Stomach (tissue), 19 donors: ENCODE data around the gene TSTD2. TPM values are rescaled to one million over a fixed set of nuclear protein-coding genes. Genes with fewer than 3 reads are reported as not detected.

Experiments
- DNase-seq, 2 donors: peaks; one replicate each; pipeline versions ENCODE4 v3.0.0 to v3.0.0-alpha.2; 2013 to 2019
- H3K27ac ChIP-seq, 5 donors: fragments of 200-600 bp in 4 of 5; sonication (generic) in 4 of 5; one replicate each; pipeline ENCODE4 v1.5.1; 2013 to 2019; ENCODE audit warnings: mild to moderate bottlenecking in 1 of 5, moderate library complexity in 1 of 5
- H3K27me3 ChIP-seq, 3 donors: fragments of 200-600 bp; sonication (generic); one replicate each; pipeline ENCODE4 v1.5.1; 2017 to 2019; ENCODE audit warnings: mixed run types in 1 of 3
- H3K36me3 ChIP-seq, 4 donors: fragments of 200-600 bp; sonication (generic); 1 replicate in 3 of 4; 2 replicates in 1 of 4; pipeline ENCODE4 v1.5.1; 2016 to 2019
- H3K4me1 ChIP-seq, 4 donors: fragments of 200-600 bp; sonication (generic); one replicate each; pipeline ENCODE4 v1.5.1; 2016 to 2019
- H3K4me3 ChIP-seq, 4 donors: fragments of 200-600 bp; sonication (generic) in 3 of 4; one replicate each; pipeline ENCODE4 v1.5.1; 2016 to 2019; ENCODE audit warnings: mild to moderate bottlenecking in 1 of 4
- H3K9me3 ChIP-seq, 4 donors: fragments of 200-600 bp; sonication (generic); one replicate each; pipeline ENCODE4 v1.5.1; 2016 to 2019
- CTCF ChIP-seq, 7 experiments: fragments of 450-650 bp in 4 of 7; fragments of 200-600 bp in 3 of 7; sonication (generic) in 3 of 7; IDR thresholded peaks; one replicate each; pipeline ENCODE4 v1.5.1; 2016 to 2019; ENCODE audit warnings: antibody characterized with exemption in 7 of 7, control low read depth in 2 of 7, mild to moderate bottlenecking in 1 of 7
- EP300 ChIP-seq: sonication (generic); formaldehyde crosslinking; IDR thresholded peaks from one replicate; pipeline ENCODE4 v1.6.1; 2017; ENCODE audit warnings: antibody characterized with exemption
- POLR2A ChIP-seq, 4 donors: fragments of 450-650 bp; IDR thresholded peaks; one replicate each; pipeline ENCODE4 v1.6.1; 2016; ENCODE audit warnings: antibody characterized with exemption in 4 of 4, control low read depth in 2 of 4, mild to moderate bottlenecking in 1 of 4, moderate library complexity in 1 of 4
- POLR2AphosphoS5 ChIP-seq, 3 donors: sonication (generic); formaldehyde crosslinking; IDR thresholded peaks; one replicate each; pipeline ENCODE4 v1.6.1; 2016; ENCODE audit warnings: antibody characterized with exemption in 3 of 3
- WGBS, 5 donors: extraction: QIAGEN DNeasy Blood & Tissue Kit in 3 of 5; methylation state at CpG; one replicate each; pipeline versions ENCODE4 v1.1.5 to v1.1.7; 2013 to 2018; 5-methylcytosine and 5-hydroxymethylcytosine counted together
- intact Hi-C: fragments of 100-400 bp; cut with DNase I; formaldehyde crosslinking; loops from one replicate; pipeline ENCODE4 v1.15.1; 2023; ENCODE audit warnings: low total_unique reads
- long read RNA-seq, 10 donors: transcript quantifications; one replicate each; lab custom pipeline, GENCODE V29; 2026
- polyA plus RNA-seq, 3 donors: library from polyadenylated mRNA; stranded (reverse); fragments of 200-250 nt; gene quantifications; one replicate each; pipeline ENCODE4 v1.2.3, GENCODE V29; 2013
- total RNA-seq, 5 donors: library from RNA; depleted of rRNA; stranded (reverse); fragments of >200 nt; gene quantifications; one replicate each; pipeline versions ENCODE4 v1.1.0 to v1.2.3, GENCODE V29; 2014 to 2016
- donor health status: healthy with polysubstance abuse.
- donor health status: Bipolar disorder and iron deficiency.
- donor health status: healthy.

Gene TSTD2
- total RNA-seq (10 to 100 TPM in 4 of 5 donors, 1 to 10 TPM in 1; 2.3 to 29.9 (median 25.0) TPM), polyA plus RNA-seq (1 to 10 TPM; 8.3 to 9.5 (median 9.0) TPM)
- long read RNA-seq, donor 1, transcript TSTD2-205 (1 exons, 3,076 nt) = major isoform, 17 of 17 reads
- long read RNA-seq, donor 1, partial matches to known transcripts = 0 of 17 reads
- long read RNA-seq, donor 1, other reads (novel, unspliced or antisense) = 0 of 17 reads
- long read RNA-seq, donor 2, full-length matches to known transcripts = 9 of 9 reads
- long read RNA-seq, donor 2, partial matches to known transcripts = 0 of 9 reads
- long read RNA-seq, donor 2, other reads (novel, unspliced or antisense) = 0 of 9 reads
- long read RNA-seq, donor 3, transcript TSTD2-205 (1 exons, 3,076 nt) = major isoform, 10 of 10 reads
- long read RNA-seq, donor 3, partial matches to known transcripts = 0 of 10 reads
- long read RNA-seq, donor 3, other reads (novel, unspliced or antisense) = 0 of 10 reads
- long read RNA-seq, donor 4, transcript TSTD2-205 (1 exons, 3,076 nt) = major isoform, 6 of 6 reads
- long read RNA-seq, donor 4, partial matches to known transcripts = 0 of 6 reads
- long read RNA-seq, donor 4, other reads (novel, unspliced or antisense) = 0 of 6 reads
- long read RNA-seq, donor 5, full-length matches to known transcripts = 15 of 15 reads
- long read RNA-seq, donor 5, partial matches to known transcripts = 0 of 15 reads
- long read RNA-seq, donor 5, other reads (novel, unspliced or antisense) = 0 of 15 reads
- long read RNA-seq, donor 6, full-length matches to known transcripts = 22 of 22 reads
- long read RNA-seq, donor 6, partial matches to known transcripts = 0 of 22 reads
- long read RNA-seq, donor 6, other reads (novel, unspliced or antisense) = 0 of 22 reads
- long read RNA-seq, donor 7, full-length matches to known transcripts = 21 of 21 reads
- long read RNA-seq, donor 7, partial matches to known transcripts = 0 of 21 reads
- long read RNA-seq, donor 7, other reads (novel, unspliced or antisense) = 0 of 21 reads
- long read RNA-seq, donor 8, full-length matches to known transcripts = 17 of 17 reads
- long read RNA-seq, donor 8, partial matches to known transcripts = 0 of 17 reads
- long read RNA-seq, donor 8, other reads (novel, unspliced or antisense) = 0 of 17 reads
- long read RNA-seq, donor 9, full-length matches to known transcripts = 15 of 15 reads
- long read RNA-seq, donor 9, partial matches to known transcripts = 0 of 15 reads
- long read RNA-seq, donor 9, other reads (novel, unspliced or antisense) = 0 of 15 reads
- long read RNA-seq, donor 10, full-length matches to known transcripts = 7 of 7 reads
- long read RNA-seq, donor 10, partial matches to known transcripts = 0 of 7 reads
- long read RNA-seq, donor 10, other reads (novel, unspliced or antisense) = 0 of 7 reads

DNA sequence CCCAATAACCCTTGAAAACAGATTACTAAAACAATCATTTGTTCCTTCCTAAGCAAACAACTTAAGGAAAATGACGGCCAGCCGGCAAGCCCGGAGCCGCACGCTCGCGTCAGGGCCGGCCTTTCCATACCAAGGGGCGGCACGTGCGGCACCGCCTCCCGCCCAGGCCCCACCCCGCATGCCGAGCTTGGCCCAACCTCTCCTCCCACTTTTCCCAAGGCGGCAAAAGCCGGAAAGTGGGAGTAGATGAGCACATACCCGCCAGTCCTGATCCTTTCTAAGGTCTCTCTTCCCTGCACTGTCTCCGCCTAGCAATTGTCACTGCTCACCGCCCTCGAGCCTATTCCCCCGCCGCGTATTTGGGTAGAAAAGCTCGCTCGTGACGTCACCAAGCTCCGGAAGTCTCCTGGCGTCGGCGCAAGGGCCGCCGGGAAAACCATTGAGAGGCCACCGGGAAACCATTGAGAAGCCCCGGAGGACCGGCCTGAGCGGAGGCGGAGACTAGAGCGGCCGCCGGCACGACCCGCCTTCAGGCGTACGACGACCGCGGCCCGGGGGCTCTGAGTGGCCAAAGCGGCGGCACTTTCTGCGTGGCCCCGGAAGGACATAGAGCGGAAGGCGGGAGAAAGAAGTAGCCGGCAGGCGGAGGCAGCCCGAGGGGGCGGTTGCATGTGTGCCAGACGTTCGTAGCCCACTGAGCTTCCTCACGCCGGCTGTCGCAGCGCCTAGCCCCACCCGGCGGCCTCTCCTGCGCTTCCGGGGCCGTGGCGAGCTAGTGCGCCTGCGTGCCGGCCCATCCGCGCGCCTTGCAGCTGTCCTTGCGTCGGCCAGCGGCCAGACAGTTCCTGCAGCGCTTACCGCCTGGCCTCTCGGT lies at the start of gene TSTD2, which contains the start of gene NCBP1:
TSTD2 (minus strand) TSS at position 384 of the 874 bp plus-strand sequence. CDS start 5,806 bp downstream, outside the sequence.
NCBP1 (plus strand) TSS at position 837 of the 874 bp plus-strand sequence. CDS start 61 bp downstream, outside the sequence.
- H3K36me3 ChIP-seq = no peaks in the 10 kb centered on the region
- no peaks in the 10 kb centered on the region for H3K27me3 ChIP-seq
- no peaks in the 10 kb centered on the region for H3K9me3 ChIP-seq
- peaks cover 38 to 70% (median 56%) of the 10 kb centered on the region in 4 donors for H3K4me1 ChIP-seq
- peak within 1 kb of the TSS; percentile 92 to 100 (median 98) for H3K27ac ChIP-seq
- TF ChIP-seq CTCF (IDR thresholded peaks at IDR 0.05) = peak in 1 of 7 experiments; percentile 12
- peak in 2 of 4 donors; percentile 53 to 67 for TF ChIP-seq POLR2A (IDR thresholded peaks at IDR 0.05)
- peak; percentile 55 to 96 (median 93) for TF ChIP-seq POLR2AphosphoS5 (IDR thresholded peaks at IDR 0.05)
- TF ChIP-seq EP300 = peak; percentile 3
- intact Hi-C loops = no loop called here
- peak within 1 kb of the TSS; percentile 79 to 91 (median 84) for H3K4me3 ChIP-seq
- DNase-seq = peak; percentile 98 to 99
- WGBS, 5 donors = 0% methylated on average over 8 to 83 of the region's 83 CpGs

DNA sequence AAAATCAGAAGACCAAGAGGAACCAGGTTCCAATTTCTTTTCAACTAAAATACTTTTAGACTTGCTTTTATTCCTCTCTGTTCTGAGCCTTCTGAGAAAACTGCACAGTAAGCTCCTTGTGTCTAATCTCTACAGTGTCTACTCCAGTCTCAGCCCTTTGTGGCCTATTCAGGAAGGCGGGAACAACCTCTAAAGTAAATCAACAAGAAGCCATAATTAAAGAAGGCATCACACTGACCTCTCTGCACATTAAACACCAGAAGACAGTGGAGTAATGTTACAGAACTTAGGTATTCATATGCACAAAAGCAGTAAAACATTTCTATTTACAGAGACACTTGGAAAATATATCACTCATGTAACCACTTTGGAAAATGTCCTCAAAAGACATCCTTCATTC lies 49.1 kb upstream of the TSTD2 start:
- no peak for DNase-seq
- Histone ChIP-seq H3K27ac (no peak overlapping the region), H3K27me3 (no peaks in the 10 kb centered on the region), H3K36me3 (peaks cover 10 to 100% (median 97%) of the 10 kb centered on the region in 4 donors), H3K4me1 (peaks cover 0 to 12% (median 2%) of the 10 kb centered on the region in 4 donors), H3K9me3 (no peaks in the 10 kb centered on the region), H3K4me3 (no peak overlapping the region)
- intact Hi-C loops = no loop called here
- 45 to 72% (median 62%) methylated on average over 1 of the region's 1 CpG for WGBS, 5 donors
- no peak for TF ChIP-seq POLR2A (IDR thresholded peaks at IDR 0.05)
- no peak for TF ChIP-seq EP300
- no peak for TF ChIP-seq POLR2AphosphoS5 (IDR thresholded peaks at IDR 0.05)

- H3K36me3 ChIP-seq = peaks cover 48 to 100% (median 98%) of the 10 kb centered on the region in 4 donors
- peak overlapping the region in 1 of 5 donors; percentile 16 for H3K27ac ChIP-seq
- no peak overlapping the region for H3K4me3 ChIP-seq
- no peaks in the 10 kb centered on the region for H3K27me3 ChIP-seq
- H3K9me3 ChIP-seq = no peaks in the 10 kb centered on the region
- peaks cover 0 to 30% (median 2%) of the 10 kb centered on the region in 4 donors for H3K4me1 ChIP-seq
- no peak for DNase-seq
- no peak for TF ChIP-seq POLR2A (IDR thresholded peaks at IDR 0.05)
- no peak for TF ChIP-seq POLR2AphosphoS5 (IDR thresholded peaks at IDR 0.05)
- TF ChIP-seq CTCF (IDR thresholded peaks at IDR 0.05) = no peak
- no peak for TF ChIP-seq EP300
- 58 to 69% (median 63%) methylated on average over 3 of the region's 3 CpGs for WGBS, 5 donors
- intact Hi-C loops = no loop called here
These were observed 42.5 kb upstream of the TSTD2 start for GRCh38 chr9:97675655-97676054.
